Uterine smooth muscle cell (primary cell): ENCODE measurements around the gene TBC1D3D. TPM values are rescaled to one million over a fixed set of nuclear protein-coding genes. Genes with fewer than 3 reads are reported as not detected.

ENCODE experiments used
- total RNA-seq: library from RNA; depleted of rRNA; stranded (reverse); fragments of >200 nt; gene quantifications from 2 replicates; pipeline ENCODE4 v1.2.3, GENCODE V29; 2014

The TBC1D3D gene
- 0.12 and 0.89 TPM in 2 replicates for total RNA-seq

DNA sequence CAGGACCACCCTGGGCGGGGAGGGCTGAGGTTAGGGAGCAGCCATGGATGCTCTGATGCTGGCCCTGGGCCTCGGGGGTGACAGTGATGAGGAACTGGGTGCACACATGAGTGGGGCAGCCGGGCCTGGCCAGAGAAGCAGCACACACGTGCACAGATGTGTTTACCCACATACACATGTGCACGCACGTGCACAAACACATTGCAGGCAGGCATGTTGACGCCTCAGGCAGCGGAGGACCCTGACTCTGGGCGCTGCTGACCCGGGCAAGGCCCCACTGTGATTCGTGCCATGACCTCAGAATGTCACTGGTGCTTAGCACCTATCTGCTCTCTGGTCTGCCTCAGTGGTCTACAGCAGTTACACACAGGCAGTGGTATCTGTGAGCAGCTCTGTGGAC is at the start of gene TBC1D3D:
Gene TBC1D3D, plus strand, starts transcription at position 301 of the 400 bp plus-strand sequence. CDS start 1,585 bp downstream, outside the sequence.

DNA sequence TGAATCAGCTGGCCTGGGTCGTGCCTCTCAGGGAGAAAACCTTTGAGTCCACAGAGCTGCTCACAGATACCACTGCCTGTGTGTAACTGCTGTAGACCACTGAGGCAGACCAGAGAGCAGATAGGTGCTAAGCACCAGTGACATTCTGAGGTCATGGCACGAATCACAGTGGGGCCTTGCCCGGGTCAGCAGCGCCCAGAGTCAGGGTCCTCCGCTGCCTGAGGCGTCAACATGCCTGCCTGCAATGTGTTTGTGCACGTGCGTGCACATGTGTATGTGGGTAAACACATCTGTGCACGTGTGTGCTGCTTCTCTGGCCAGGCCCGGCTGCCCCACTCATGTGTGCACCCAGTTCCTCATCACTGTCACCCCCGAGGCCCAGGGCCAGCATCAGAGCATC is 14.8 kb upstream of the TBC1D3D start, which contains the start of gene TBC1D3L:
Gene TBC1D3L, minus strand, starts transcription at position 101 of the 400 bp plus-strand sequence. CDS start 1,540 bp downstream, outside the sequence.

Other genes starting within 250 kb of the TBC1D3D start
- not detected in 2 replicates for gene TBC1D3K, start 79.6 kb upstream of the TBC1D3D start, total RNA-seq
- 2.1 and 3.9 TPM in 2 replicates for gene TBC1D3L, start 14.9 kb upstream of the TBC1D3D start, total RNA-seq
- gene TBC1D3C, start 64.7 kb downstream of the TBC1D3D start, total RNA-seq, result not detected in 2 replicates
- gene TBC1D3E, start 124.0 kb downstream of the TBC1D3D start, total RNA-seq, result 0.11 TPM in 1 of 2 replicates, not detected in the other
- not detected in 2 replicates for gene TBC1D3, start 188.6 kb downstream of the TBC1D3D start, total RNA-seq